ENCODE measurements around the gene C4orf50.

Gene C4orf50

GRCh38 chr4:5933996-5934831 is 84.0 kb downstream of the C4orf50 start:
- no peak for ATAC-seq
- TF ChIP-seq ZNF565 (CRISPR knock-in tag; conservative IDR thresholded peaks at IDR 0.05; ENCODE audit: low read depth) (no peak), SNAI2 (CRISPR knock-in tag; IDR thresholded peaks at IDR 0.05) (no peak), POU6F1 (CRISPR knock-in tag; IDR thresholded peaks at IDR 0.05; ENCODE audit: borderline replicate concordance, low read depth) (no peak), PPARA (CRISPR knock-in tag; IDR thresholded peaks at IDR 0.05; ENCODE audit: borderline replicate concordance) (no peak), ZFP30 (CRISPR knock-in tag; IDR thresholded peaks at IDR 0.05) (no peak), ARNTL (CRISPR knock-in tag; IDR thresholded peaks at IDR 0.05; ENCODE audit: borderline replicate concordance, low read depth) (no peak), ZNF8 (CRISPR knock-in tag; IDR thresholded peaks at IDR 0.05) (no peak), TCF4 (CRISPR knock-in tag; IDR thresholded peaks at IDR 0.05; ENCODE audit: borderline replicate concordance) (no peak), BACH2 (CRISPR knock-in tag; IDR thresholded peaks at IDR 0.05; ENCODE audit: borderline replicate concordance) (no peak), ESRRG (CRISPR knock-in tag; IDR thresholded peaks at IDR 0.05) (no peak), ZNF70 (CRISPR knock-in tag; IDR thresholded peaks at IDR 0.05) (no peak), GLIS3 (CRISPR knock-in tag; IDR thresholded peaks at IDR 0.05) (no peak)
- TF ChIP-seq, protein P1, sequence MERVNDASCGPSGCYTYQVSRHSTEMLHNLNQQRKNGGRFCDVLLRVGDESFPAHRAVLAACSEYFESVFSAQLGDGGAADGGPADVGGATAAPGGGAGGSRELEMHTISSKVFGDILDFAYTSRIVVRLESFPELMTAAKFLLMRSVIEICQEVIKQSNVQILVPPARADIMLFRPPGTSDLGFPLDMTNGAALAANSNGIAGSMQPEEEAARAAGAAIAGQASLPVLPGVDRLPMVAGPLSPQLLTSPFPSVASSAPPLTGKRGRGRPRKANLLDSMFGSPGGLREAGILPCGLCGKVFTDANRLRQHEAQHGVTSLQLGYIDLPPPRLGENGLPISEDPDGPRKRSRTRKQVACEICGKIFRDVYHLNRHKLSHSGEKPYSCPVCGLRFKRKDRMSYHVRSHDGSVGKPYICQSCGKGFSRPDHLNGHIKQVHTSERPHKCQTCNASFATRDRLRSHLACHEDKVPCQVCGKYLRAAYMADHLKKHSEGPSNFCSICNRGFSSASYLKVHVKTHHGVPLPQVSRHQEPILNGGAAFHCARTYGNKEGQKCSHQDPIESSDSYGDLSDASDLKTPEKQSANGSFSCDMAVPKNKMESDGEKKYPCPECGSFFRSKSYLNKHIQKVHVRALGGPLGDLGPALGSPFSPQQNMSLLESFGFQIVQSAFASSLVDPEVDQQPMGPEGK (CRISPR knock-in tag; IDR thresholded peaks at IDR 0.05; ENCODE audit: borderline replicate concordance): no peak

DNA sequence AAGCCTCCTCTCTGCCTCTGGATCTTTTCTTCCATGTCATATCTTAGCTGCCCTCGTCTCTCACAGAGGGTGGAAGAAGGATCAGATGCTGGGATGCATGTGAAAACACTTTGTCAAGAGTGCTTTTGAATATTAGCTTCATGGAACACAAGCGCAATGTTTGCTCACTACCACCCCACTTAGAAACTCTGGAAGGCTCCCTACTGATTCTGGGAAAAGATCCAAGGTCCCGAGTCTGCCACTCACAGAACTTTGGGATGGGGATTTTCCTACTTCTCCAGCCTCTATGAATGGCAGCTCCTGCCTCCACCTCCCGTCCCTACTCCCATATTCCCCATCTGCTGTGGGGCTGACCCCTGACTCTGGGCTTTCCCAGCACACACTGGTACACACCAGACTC is 85.1 kb downstream of the C4orf50 start:
- TF ChIP-seq ZFP3 (CRISPR knock-in tag; IDR thresholded peaks at IDR 0.05): no peak
- no peak for TF ChIP-seq CSDC2 (CRISPR knock-in tag; IDR thresholded peaks at IDR 0.05)
- no peak for TF ChIP-seq ARNTL (CRISPR knock-in tag; IDR thresholded peaks at IDR 0.05; ENCODE audit: borderline replicate concordance, low read depth)
- TF ChIP-seq ESRRG (CRISPR knock-in tag; IDR thresholded peaks at IDR 0.05): no peak
- TF ChIP-seq, protein P1 (CRISPR knock-in tag; IDR thresholded peaks at IDR 0.05; ENCODE audit: borderline replicate concordance): no peak
- no peak for TF ChIP-seq PPARA (CRISPR knock-in tag; IDR thresholded peaks at IDR 0.05; ENCODE audit: borderline replicate concordance)
- TF ChIP-seq SNAI2 (CRISPR knock-in tag; IDR thresholded peaks at IDR 0.05): no peak
- TF ChIP-seq, protein P2, sequence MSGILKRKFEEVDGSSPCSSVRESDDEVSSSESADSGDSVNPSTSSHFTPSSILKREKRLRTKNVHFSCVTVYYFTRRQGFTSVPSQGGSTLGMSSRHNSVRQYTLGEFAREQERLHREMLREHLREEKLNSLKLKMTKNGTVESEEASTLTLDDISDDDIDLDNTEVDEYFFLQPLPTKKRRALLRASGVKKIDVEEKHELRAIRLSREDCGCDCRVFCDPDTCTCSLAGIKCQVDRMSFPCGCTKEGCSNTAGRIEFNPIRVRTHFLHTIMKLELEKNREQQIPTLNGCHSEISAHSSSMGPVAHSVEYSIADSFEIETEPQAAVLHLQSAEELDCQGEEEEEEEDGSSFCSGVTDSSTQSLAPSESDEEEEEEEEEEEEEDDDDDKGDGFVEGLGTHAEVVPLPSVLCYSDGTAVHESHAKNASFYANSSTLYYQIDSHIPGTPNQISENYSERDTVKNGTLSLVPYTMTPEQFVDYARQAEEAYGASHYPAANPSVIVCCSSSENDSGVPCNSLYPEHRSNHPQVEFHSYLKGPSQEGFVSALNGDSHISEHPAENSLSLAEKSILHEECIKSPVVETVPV (CRISPR knock-in tag; IDR thresholded peaks at IDR 0.05): no peak
- TF ChIP-seq CREB5 (CRISPR knock-in tag; IDR thresholded peaks at IDR 0.05; ENCODE audit: low read depth): no peak
- TF ChIP-seq ZNF565 (CRISPR knock-in tag; conservative IDR thresholded peaks at IDR 0.05; ENCODE audit: low read depth): no peak
- no peak for TF ChIP-seq GLIS3 (CRISPR knock-in tag; IDR thresholded peaks at IDR 0.05)
- TF ChIP-seq TCF4 (CRISPR knock-in tag; IDR thresholded peaks at IDR 0.05; ENCODE audit: borderline replicate concordance): no peak
- no peak for TF ChIP-seq OSR1 (CRISPR knock-in tag; IDR thresholded peaks at IDR 0.05)
- TF ChIP-seq ZNF70 (CRISPR knock-in tag; IDR thresholded peaks at IDR 0.05): no peak
- TF ChIP-seq ZNF8 (CRISPR knock-in tag; IDR thresholded peaks at IDR 0.05): no peak
- no peak for TF ChIP-seq RARB (CRISPR knock-in tag; IDR thresholded peaks at IDR 0.05)
- TF ChIP-seq BACH2 (CRISPR knock-in tag; IDR thresholded peaks at IDR 0.05; ENCODE audit: borderline replicate concordance): no peak
- TF ChIP-seq POU6F1 (CRISPR knock-in tag; IDR thresholded peaks at IDR 0.05; ENCODE audit: borderline replicate concordance, low read depth): no peak
- TF ChIP-seq ZC3H10 (CRISPR knock-in tag; IDR thresholded peaks at IDR 0.05): no peak
- ATAC-seq: no peak

All from SK-N-SH treated with all-trans-retinoic acid at 6 μM for 48 hours (cell line).